ENCODE measurements around the gene PNMT. TPM values are rescaled to one million over a fixed set of nuclear protein-coding genes. Genes with fewer than 3 reads are reported as not detected.

PNMT gene, protein sequence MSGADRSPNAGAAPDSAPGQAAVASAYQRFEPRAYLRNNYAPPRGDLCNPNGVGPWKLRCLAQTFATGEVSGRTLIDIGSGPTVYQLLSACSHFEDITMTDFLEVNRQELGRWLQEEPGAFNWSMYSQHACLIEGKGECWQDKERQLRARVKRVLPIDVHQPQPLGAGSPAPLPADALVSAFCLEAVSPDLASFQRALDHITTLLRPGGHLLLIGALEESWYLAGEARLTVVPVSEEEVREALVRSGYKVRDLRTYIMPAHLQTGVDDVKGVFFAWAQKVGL
- not detected in 2 replicates for polyA plus RNA-seq (2011; rRNA removed)
- not detected in 2 replicates for polyA minus RNA-seq (2011; rRNA and poly(A)+ RNA removed)

GRCh38 chr17:39667945-39668924 is at the start of gene PNMT:
PNMT (plus strand) TSS chr17:39668453; CDS start chr17:39668476, 23 bp downstream.
- TF ChIP-seq, protein P1, sequence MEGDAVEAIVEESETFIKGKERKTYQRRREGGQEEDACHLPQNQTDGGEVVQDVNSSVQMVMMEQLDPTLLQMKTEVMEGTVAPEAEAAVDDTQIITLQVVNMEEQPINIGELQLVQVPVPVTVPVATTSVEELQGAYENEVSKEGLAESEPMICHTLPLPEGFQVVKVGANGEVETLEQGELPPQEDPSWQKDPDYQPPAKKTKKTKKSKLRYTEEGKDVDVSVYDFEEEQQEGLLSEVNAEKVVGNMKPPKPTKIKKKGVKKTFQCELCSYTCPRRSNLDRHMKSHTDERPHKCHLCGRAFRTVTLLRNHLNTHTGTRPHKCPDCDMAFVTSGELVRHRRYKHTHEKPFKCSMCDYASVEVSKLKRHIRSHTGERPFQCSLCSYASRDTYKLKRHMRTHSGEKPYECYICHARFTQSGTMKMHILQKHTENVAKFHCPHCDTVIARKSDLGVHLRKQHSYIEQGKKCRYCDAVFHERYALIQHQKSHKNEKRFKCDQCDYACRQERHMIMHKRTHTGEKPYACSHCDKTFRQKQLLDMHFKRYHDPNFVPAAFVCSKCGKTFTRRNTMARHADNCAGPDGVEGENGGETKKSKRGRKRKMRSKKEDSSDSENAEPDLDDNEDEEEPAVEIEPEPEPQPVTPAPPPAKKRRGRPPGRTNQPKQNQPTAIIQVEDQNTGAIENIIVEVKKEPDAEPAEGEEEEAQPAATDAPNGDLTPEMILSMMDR (IDR thresholded peaks at IDR 0.05; ENCODE audit: low read depth, low read length) = peak; percentile 70
- peak within 1 kb of the TSS; percentile 36; the same call in 1 of the 2 replicates for H3K4me3 ChIP-seq (ENCODE audit: low read depth, low read length)
- ChIA-PET CTCF (interaction anchor here (0.8 to 5.0 kb wide), 6 partner anchors 10 to 121 kb away, joined by 3 to 92 read pairs (median 4); no protein-coding TSS in a partner anchor), POLR2A (no interaction called here)
- DNase-seq (ENCODE audit: low read depth, low spot score) = no peak
- H3K27me3 ChIP-seq (ENCODE audit: control insufficient read depth, insufficient read depth, low read length) = peaks cover 37% of the 10 kb centered on the region
- no peak within 1 kb of the TSS for H3K27ac ChIP-seq (ENCODE audit: low read depth, low read length)
- no peaks in the 10 kb centered on the region; the same call in 1 of the 2 replicates for H3K9me3 ChIP-seq (ENCODE audit: control insufficient read depth, insufficient read depth, low read length)

DNA sequence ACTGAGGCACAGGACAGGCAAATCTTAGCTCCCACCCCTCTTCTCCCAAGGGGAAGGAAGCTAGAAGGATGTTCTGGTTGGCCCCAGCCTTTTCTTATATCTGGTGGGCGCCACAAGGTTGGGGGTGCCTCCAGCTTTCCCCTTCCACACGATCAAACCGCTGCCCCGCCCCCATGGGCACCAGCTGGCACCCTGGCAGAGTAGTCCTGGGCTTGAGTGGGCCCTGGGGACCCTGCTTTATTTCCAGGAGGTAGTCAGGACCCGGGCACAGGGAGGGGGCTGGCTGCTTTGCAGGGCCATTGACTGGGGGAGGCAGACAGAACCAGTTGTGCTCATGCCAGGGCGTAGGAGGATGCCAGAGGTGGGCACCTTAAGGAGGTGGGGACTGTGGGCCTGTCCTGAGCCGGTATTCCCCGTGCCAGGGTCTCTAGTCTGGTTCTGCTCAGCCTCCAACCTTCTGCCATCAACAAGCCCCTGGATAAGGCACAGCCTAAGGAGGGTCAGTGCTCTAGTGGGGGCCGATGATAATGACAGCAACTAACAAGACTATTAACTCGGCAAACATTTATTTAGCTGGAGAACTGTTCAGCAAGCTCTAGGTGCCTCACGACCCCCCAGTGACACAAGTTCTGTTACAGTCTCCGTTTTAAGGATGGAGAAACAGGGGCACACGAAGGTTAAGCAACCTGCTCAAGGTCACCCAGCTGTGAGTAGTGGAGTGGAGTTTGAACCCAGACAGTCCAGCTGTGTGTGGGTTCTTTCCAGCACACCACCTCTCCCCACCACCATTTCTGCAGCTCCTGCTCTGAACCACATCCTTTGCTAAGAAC is 49.1 kb upstream of the PNMT start:
- H3K4me3 ChIP-seq (ENCODE audit: low read depth, low read length) = no peak overlapping the region
- POLR2A ChIA-PET = no interaction called here
- no peak for DNase-seq (ENCODE audit: low read depth, low spot score)
- H3K27ac ChIP-seq (ENCODE audit: low read depth, low read length) = no peak overlapping the region
- CTCF ChIA-PET = interaction anchor here (0.7 to 7.8 kb wide), 7 partner anchors 9 to 99 kb away, joined by 3 to 227 read pairs (median 4); no protein-coding TSS in a partner anchor
- TF ChIP-seq, protein P1 (IDR thresholded peaks at IDR 0.05; ENCODE audit: low read depth, low read length) = no peak
- H3K9me3 ChIP-seq (ENCODE audit: control insufficient read depth, insufficient read depth, low read length) = no peaks in the 10 kb centered on the region
- peaks cover 41% of the 10 kb centered on the region for H3K27me3 ChIP-seq (ENCODE audit: control insufficient read depth, insufficient read depth, low read length)

DNA sequence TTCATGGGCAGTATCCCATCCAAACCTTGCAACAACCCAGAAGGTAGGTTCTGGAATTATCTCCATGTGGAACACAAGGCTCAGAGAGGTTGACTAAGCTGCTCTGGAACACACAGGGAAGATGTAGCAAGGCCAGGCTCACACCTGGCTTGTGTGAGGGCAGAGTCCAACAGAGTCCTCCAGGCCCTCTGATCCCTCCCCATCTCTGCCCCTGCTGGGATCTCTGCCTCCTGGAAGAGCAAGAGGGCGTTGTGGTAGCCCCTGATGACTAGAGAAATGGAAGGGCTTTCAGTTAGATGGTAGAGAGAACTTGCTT is 48.5 kb upstream of the PNMT start:
- Histone ChIP-seq H3K27ac (ENCODE audit: low read depth, low read length) (no peak overlapping the region), H3K9me3 (ENCODE audit: control insufficient read depth, insufficient read depth, low read length) (no peaks in the 10 kb centered on the region), H3K4me3 (ENCODE audit: low read depth, low read length) (no peak overlapping the region), H3K27me3 (ENCODE audit: control insufficient read depth, insufficient read depth, low read length) (peaks cover 39% of the 10 kb centered on the region)
- CTCF ChIA-PET = interaction anchor here (1.3 to 7.8 kb wide), 6 partner anchors 13 to 99 kb away, joined by 4 to 227 read pairs (median 60); partner anchors contain the start of genes PNMT and STARD3
- POLR2A ChIA-PET = no interaction called here
- no peak for DNase-seq (ENCODE audit: low read depth, low spot score)
- TF ChIP-seq, protein P1 (IDR thresholded peaks at IDR 0.05; ENCODE audit: low read depth, low read length) = no peak

DNA sequence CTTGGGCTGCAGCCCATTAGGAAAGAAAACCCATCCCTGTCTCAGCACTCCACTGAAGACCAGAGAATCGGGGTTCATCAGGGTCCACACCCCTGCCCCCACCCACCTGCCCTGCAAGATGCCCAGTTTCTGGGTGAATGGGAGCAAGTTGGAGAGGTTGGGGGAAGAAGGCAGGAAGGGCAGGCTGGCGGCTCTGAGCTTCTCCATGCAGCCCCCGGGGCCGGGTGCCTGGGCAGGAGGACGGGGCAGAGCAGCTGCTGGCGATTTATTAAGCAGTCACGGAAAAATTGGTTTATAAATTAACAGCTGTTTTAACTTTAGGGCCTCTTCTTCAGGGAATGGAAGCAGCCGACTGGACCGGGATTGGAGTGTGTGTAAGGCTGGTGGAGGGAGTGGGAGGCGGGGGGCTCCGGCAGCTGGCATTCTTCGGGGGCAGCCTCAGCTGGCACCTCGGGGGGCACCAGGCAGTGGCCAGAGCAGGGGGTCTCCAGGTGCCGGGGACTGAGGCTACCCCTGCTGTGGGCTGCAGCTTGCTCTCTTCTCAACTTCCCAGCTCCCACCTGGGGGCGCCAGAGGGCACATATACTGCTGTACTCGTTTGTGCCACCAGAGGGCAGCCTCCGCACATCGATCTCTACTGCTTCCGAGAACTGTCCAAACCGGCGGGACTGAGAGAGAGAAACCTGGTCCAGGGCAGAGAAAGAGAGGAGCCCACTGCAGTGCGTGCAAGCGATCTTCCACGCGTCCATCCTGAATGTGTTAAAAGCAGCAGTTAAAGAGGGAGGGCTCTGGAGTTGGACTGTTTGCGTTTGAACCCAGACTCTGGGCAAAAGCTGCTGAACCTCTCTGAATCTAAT is 46.5 kb upstream of the PNMT start:
- TF ChIP-seq, protein P1 (IDR thresholded peaks at IDR 0.05; ENCODE audit: low read depth, low read length) = peak; percentile 100
- H3K9me3 ChIP-seq (ENCODE audit: control insufficient read depth, insufficient read depth, low read length) = no peaks in the 10 kb centered on the region
- CTCF ChIA-PET = interaction anchor here (0.5 to 7.8 kb wide), 68 partner anchors 8 to 358 kb away, joined by 3 to 227 read pairs (median 4); partner anchors contain the start of genes ERBB2, MIEN1, NEUROD2 and PGAP3
- no peak overlapping the region for H3K4me3 ChIP-seq (ENCODE audit: low read depth, low read length)
- POLR2A ChIA-PET = interaction anchor here (1.0 to 1.3 kb wide), 2 partner anchors 16 to 78 kb away, joined by 3 to 6 read pairs; partner anchors contain the start of gene ERBB2
- H3K27me3 ChIP-seq (ENCODE audit: control insufficient read depth, insufficient read depth, low read length) = peaks cover 44% of the 10 kb centered on the region
- no peak overlapping the region for H3K27ac ChIP-seq (ENCODE audit: low read depth, low read length)
- peak; percentile 44 for DNase-seq (ENCODE audit: low read depth, low spot score)

Measured in AG04450 (cell line).